Omental fat pad (tissue), 4 donors: ENCODE data around the gene TLL2. TPM values are rescaled to one million over a fixed set of nuclear protein-coding genes. Genes with fewer than 3 reads are reported as not detected.

Experiments
- ATAC-seq: fragments of 150-250 bp; one replicate; pipeline ENCODE4 v1.9.1; 2016; ENCODE audit warnings: mild to moderate bottlenecking, moderate library complexity; ENCODE audit not compliant: low FRiP score
- DNase-seq: peaks from one replicate; pipeline ENCODE4 v3.0.0-alpha.2; 2019; ENCODE audit warnings: low spot score
- total RNA-seq, 4 donors: library from RNA; depleted of rRNA; stranded (reverse); fragments of >200 nt; gene quantifications; one replicate each; pipeline ENCODE4 v1.1.0, GENCODE V29; 2016
- TF ChIP-seq, protein P1 (sequence below), 3 donors: fragments of 450-650 bp; IDR thresholded peaks; one replicate each; pipeline ENCODE4 v1.5.1; 2016 to 2017; ENCODE audit warnings: antibody characterized with exemption in 3 of 3, mild to moderate bottlenecking in 3 of 3, moderate library complexity in 2 of 3

TLL2 gene
- total RNA-seq, 4 donors from 2014 or later = 0.16 TPM; not detected in 3

DNA sequence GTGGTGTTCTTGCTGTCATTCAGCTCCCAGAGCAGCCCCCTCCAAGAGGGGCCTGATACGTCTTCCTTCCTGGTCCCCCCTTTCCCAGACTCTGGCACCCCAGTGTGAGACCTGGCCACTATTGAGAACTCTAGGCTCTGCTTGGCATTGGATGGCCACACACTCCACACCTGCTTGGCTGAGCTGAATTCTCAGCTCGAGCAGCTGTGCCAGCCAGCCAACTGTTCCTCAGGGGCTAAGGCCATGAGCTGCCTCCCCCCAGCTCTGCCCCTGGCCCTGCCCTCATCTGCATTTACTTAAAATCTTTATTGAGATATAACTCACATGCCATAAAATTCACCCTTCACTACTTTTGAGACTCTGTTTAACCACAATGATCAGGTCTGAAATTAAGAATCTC is 6.7 kb downstream of the TLL2 start:
- DNase-seq = no peak
- no peak for ATAC-seq
- TF ChIP-seq, protein P1, sequence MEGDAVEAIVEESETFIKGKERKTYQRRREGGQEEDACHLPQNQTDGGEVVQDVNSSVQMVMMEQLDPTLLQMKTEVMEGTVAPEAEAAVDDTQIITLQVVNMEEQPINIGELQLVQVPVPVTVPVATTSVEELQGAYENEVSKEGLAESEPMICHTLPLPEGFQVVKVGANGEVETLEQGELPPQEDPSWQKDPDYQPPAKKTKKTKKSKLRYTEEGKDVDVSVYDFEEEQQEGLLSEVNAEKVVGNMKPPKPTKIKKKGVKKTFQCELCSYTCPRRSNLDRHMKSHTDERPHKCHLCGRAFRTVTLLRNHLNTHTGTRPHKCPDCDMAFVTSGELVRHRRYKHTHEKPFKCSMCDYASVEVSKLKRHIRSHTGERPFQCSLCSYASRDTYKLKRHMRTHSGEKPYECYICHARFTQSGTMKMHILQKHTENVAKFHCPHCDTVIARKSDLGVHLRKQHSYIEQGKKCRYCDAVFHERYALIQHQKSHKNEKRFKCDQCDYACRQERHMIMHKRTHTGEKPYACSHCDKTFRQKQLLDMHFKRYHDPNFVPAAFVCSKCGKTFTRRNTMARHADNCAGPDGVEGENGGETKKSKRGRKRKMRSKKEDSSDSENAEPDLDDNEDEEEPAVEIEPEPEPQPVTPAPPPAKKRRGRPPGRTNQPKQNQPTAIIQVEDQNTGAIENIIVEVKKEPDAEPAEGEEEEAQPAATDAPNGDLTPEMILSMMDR (IDR thresholded peaks at IDR 0.05) = no peak

DNA sequence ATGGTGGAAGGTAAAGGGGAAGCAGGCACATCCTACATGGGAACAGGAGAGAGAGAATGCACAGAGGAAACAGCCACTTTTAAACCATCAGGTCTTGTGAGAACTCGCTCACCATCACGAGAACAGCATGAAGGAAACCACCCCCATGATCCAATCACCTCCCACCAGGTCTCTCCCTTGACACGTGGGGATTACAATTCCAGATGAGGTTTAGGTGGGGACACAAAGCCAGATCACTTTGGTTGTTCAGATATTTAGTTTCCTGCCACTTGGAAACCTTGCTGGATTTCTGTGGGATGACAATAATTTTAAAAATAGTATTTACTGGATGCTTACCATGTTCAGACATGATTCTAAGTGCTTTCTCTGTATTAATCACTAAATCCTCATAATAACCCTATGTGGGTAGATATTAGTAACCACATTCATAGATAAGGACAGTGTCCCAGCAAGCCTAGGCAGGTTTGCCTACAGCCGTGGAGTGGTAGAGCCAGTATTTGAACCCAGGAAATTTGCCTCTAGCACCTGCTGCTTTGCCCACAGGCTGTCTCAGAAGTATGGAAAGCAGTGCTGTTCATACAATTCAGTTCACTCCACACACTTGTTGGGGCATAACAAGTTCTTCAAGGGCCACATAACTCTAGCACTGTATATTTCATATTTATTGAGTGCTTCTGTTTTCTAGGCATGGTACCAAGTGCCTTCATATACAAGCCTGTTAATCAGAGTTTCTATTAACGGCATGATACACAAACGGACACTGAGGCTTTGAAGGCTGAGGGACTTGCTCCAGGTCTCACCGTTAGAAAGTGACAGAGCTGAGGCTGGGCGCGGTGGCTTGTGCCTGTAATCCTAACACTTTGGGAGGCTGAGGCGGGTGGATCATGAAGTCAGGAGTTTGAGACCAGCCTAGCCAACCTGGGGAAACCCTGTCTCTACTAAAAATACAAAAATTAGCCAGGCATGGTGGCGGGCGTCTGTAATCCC is 8.3 kb downstream of the TLL2 start:
- TF ChIP-seq, protein P1 (IDR thresholded peaks at IDR 0.05) = no peak
- no peak for ATAC-seq
- DNase-seq = no peak

DNA sequence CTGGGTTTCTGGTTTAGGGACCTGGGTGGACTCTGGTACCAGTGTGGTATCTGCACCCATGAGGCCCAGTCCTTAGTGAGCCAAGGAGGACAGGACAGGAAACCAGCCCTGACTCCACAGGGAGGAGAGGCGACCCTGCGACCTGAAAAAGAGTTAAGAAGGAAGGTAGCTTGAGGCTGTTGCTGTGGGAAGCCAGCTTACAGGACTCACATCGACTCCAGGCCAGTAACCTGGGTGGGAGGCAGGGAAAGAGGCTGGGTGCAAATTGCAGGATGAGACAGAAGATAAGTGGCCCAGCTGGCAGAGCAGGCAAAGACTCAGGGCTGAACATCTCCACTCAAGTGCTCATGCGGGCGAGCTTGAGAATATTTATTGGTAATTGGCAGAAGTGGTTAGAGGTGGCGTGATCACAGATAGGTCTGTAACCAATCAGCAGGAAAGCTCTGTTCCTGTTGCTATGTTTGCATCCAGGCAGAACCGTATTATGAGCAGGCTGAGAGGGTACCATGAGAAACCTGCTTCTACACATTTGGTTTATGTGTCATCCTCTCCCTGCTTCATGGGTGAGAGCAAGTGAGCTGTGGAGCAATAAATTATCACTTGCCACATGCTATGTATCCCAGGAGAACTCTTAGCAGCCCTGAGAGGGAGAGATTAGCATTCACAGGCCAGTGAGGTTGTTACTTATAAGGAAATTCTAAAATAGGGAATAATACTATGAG is 11.0 kb downstream of the TLL2 start:
- TF ChIP-seq, protein P1 (IDR thresholded peaks at IDR 0.05) = no peak
- ATAC-seq (no peak), DNase-seq (no peak)

DNA sequence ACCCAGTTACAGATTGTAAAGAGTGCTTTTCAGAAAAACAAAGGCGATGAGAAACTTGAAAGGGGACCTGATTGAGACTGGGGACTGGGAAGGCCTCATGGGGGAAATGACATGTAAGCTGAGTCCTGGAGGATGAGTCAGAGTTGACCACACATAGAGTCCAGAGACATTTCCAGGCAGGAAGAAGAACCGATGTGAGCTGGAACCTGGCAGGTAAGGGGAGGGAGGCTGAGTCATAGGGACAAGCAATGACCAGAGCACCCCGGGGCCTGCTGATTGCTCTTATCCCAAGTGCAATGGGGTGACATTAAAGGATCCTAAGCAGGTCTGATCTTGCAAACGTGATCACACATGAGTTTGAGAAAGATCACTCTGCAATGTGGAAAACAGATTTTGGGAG is 11.7 kb downstream of the TLL2 start:
- TF ChIP-seq, protein P1 (IDR thresholded peaks at IDR 0.05) = no peak
- no peak for ATAC-seq
- no peak for DNase-seq

DNA sequence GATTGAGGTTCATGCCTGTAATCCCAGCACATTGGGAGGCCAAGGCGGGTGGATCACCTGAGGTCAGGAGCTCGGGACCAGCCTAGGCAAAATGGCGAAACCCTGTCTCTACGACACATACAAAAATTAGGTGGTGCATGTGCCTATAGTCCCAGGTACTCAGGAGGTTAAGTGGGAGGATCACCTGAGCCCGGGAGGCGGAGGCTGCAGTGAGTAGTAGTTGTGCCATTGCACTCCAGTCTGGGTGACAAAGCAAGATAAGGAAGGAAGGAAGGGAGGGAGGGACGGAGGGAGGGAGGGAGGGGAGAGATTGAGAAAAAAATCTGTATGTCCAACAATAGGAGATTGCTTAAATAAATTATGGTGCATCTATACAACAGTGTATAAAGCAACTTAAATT is 13.2 kb downstream of the TLL2 start:
- TF ChIP-seq, protein P1 (IDR thresholded peaks at IDR 0.05) = no peak
- ATAC-seq (no peak), DNase-seq (no peak)

DNA sequence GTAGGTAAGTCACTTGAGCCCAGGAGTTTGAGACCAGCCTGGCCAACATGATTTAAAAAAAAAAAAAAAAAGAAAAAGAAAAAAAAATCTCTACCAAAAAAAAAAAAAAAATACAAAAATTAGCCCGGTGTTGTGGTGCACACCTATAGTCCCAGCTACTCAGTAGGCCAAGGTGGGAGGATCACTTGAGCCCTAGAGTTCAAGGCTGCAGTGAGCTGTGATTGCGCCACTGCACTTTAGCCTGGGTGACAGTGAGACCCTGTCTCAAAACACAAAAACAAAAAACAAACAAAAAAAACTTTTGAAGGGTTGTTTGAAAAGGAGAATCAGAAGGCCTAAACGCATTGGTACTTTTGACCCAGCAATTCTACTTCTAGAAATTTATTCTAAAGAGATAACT is 13.7 kb downstream of the TLL2 start:
- DNase-seq = no peak
- TF ChIP-seq, protein P1 (IDR thresholded peaks at IDR 0.05) = no peak

More for the DNA sequence above, 13.7 kb downstream of the TLL2 start:
- no peak for ATAC-seq
